HL-60 (cell line): ENCODE results near the gene LAYN.

ENCODE experiments used
- POLR2AphosphoS5 ChIP-seq: IDR thresholded peaks from 2 replicates; pipeline ENCODE4 v1.6.1; 2012; ENCODE audit warnings: low read depth
- TF ChIP-seq, protein P1 (sequence below): IDR thresholded peaks from one replicate; pipeline ENCODE4 v1.5.1; 2011; ENCODE audit warnings: low read length, control low read depth, inconsistent platforms; ENCODE audit not compliant: insufficient read depth
- TF ChIP-seq, protein P2 (sequence below): IDR thresholded peaks from 2 replicates; pipeline ENCODE4 v1.6.1; 2012; ENCODE audit warnings: low read depth; ENCODE audit not compliant: insufficient replicate concordance

DNA sequence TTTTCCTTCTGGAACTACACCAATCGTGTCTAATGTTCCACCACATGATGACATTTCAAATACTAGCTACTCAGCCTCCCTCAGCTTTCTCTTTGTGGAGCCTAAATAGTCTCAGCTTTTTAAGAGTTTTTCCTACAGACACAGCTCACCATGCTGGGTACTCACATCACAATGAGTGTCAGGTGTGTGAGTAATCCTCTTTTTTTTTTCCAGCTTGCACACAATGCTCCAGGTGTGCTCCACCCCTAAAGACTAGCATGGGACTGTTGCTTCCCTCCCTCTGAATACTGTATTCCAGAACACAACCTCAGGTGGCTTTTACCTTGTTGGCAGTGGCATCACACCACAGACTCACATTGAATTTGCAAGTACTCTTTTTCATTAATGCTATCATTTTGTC is 40.0 kb upstream of the LAYN start:
- TF ChIP-seq, protein P1, sequence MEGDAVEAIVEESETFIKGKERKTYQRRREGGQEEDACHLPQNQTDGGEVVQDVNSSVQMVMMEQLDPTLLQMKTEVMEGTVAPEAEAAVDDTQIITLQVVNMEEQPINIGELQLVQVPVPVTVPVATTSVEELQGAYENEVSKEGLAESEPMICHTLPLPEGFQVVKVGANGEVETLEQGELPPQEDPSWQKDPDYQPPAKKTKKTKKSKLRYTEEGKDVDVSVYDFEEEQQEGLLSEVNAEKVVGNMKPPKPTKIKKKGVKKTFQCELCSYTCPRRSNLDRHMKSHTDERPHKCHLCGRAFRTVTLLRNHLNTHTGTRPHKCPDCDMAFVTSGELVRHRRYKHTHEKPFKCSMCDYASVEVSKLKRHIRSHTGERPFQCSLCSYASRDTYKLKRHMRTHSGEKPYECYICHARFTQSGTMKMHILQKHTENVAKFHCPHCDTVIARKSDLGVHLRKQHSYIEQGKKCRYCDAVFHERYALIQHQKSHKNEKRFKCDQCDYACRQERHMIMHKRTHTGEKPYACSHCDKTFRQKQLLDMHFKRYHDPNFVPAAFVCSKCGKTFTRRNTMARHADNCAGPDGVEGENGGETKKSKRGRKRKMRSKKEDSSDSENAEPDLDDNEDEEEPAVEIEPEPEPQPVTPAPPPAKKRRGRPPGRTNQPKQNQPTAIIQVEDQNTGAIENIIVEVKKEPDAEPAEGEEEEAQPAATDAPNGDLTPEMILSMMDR, result no peak
- TF ChIP-seq, protein P2, sequence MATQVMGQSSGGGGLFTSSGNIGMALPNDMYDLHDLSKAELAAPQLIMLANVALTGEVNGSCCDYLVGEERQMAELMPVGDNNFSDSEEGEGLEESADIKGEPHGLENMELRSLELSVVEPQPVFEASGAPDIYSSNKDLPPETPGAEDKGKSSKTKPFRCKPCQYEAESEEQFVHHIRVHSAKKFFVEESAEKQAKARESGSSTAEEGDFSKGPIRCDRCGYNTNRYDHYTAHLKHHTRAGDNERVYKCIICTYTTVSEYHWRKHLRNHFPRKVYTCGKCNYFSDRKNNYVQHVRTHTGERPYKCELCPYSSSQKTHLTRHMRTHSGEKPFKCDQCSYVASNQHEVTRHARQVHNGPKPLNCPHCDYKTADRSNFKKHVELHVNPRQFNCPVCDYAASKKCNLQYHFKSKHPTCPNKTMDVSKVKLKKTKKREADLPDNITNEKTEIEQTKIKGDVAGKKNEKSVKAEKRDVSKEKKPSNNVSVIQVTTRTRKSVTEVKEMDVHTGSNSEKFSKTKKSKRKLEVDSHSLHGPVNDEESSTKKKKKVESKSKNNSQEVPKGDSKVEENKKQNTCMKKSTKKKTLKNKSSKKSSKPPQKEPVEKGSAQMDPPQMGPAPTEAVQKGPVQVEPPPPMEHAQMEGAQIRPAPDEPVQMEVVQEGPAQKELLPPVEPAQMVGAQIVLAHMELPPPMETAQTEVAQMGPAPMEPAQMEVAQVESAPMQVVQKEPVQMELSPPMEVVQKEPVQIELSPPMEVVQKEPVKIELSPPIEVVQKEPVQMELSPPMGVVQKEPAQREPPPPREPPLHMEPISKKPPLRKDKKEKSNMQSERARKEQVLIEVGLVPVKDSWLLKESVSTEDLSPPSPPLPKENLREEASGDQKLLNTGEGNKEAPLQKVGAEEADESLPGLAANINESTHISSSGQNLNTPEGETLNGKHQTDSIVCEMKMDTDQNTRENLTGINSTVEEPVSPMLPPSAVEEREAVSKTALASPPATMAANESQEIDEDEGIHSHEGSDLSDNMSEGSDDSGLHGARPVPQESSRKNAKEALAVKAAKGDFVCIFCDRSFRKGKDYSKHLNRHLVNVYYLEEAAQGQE, result no peak
- TF ChIP-seq POLR2AphosphoS5, result no peak
